Measurements from ENCODE around the gene NUP214. TPM values are rescaled to one million over a fixed set of nuclear protein-coding genes. Genes with fewer than 3 reads are reported as not detected.
"Not testable (repeated sequence)": the region's sequence is repeated elsewhere in the genome, so short reads cannot be mapped to it uniquely, and the experiment has no call there.

Gene NUP214
- total RNA-seq, 1 donor from 2014 or later: 30.5 TPM

- Histone ChIP-seq H3K36me3 (ENCODE audit: control insufficient read depth, insufficient read depth, low read length) (no peaks in the 10 kb centered on the region), H3K27me3 (ENCODE audit: control insufficient read depth, insufficient read depth, low read length) (peaks cover 2% of the 10 kb centered on the region), H3K4me3 (ENCODE audit: low read depth, low read length) (no peak overlapping the region)
- no peak for DNase-seq (ENCODE audit: low read depth)
- TF ChIP-seq, protein P1, sequence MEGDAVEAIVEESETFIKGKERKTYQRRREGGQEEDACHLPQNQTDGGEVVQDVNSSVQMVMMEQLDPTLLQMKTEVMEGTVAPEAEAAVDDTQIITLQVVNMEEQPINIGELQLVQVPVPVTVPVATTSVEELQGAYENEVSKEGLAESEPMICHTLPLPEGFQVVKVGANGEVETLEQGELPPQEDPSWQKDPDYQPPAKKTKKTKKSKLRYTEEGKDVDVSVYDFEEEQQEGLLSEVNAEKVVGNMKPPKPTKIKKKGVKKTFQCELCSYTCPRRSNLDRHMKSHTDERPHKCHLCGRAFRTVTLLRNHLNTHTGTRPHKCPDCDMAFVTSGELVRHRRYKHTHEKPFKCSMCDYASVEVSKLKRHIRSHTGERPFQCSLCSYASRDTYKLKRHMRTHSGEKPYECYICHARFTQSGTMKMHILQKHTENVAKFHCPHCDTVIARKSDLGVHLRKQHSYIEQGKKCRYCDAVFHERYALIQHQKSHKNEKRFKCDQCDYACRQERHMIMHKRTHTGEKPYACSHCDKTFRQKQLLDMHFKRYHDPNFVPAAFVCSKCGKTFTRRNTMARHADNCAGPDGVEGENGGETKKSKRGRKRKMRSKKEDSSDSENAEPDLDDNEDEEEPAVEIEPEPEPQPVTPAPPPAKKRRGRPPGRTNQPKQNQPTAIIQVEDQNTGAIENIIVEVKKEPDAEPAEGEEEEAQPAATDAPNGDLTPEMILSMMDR (IDR thresholded peaks at IDR 0.05; ENCODE audit: insufficient read depth, low read length, poor library complexity, severe bottlenecking): no peak
Measured at GRCh38 chr9:131262327-131263032, 137.1 kb downstream of the NUP214 start.

GRCh38 chr9:131263033-131263343 is 137.6 kb downstream of the NUP214 start:
- not testable (repeated sequence) for H3K4me3 ChIP-seq (ENCODE audit: low read depth, low read length); H3K36me3 ChIP-seq (ENCODE audit: control insufficient read depth, insufficient read depth, low read length); H3K27me3 ChIP-seq (ENCODE audit: control insufficient read depth, insufficient read depth, low read length); DNase-seq (ENCODE audit: low read depth)

GRCh38 chr9:131263701-131264100 is 138.3 kb downstream of the NUP214 start:
- Histone ChIP-seq H3K4me3 (ENCODE audit: low read depth, low read length) (no peak overlapping the region), H3K27me3 (ENCODE audit: control insufficient read depth, insufficient read depth, low read length) (peaks cover 2% of the 10 kb centered on the region), H3K36me3 (ENCODE audit: control insufficient read depth, insufficient read depth, low read length) (no peaks in the 10 kb centered on the region)
- DNase-seq (ENCODE audit: low read depth): no peak
- TF ChIP-seq, protein P1 (IDR thresholded peaks at IDR 0.05; ENCODE audit: insufficient read depth, low read length, poor library complexity, severe bottlenecking): no peak

GRCh38 chr9:131264231-131264630 is 138.8 kb downstream of the NUP214 start:
- Histone ChIP-seq H3K36me3 (ENCODE audit: control insufficient read depth, insufficient read depth, low read length) (no peaks in the 10 kb centered on the region), H3K4me3 (ENCODE audit: low read depth, low read length) (no peak overlapping the region), H3K27me3 (ENCODE audit: control insufficient read depth, insufficient read depth, low read length) (peaks cover 2% of the 10 kb centered on the region)
- no peak for DNase-seq (ENCODE audit: low read depth)
- TF ChIP-seq, protein P1 (IDR thresholded peaks at IDR 0.05; ENCODE audit: insufficient read depth, low read length, poor library complexity, severe bottlenecking): no peak

DNA sequence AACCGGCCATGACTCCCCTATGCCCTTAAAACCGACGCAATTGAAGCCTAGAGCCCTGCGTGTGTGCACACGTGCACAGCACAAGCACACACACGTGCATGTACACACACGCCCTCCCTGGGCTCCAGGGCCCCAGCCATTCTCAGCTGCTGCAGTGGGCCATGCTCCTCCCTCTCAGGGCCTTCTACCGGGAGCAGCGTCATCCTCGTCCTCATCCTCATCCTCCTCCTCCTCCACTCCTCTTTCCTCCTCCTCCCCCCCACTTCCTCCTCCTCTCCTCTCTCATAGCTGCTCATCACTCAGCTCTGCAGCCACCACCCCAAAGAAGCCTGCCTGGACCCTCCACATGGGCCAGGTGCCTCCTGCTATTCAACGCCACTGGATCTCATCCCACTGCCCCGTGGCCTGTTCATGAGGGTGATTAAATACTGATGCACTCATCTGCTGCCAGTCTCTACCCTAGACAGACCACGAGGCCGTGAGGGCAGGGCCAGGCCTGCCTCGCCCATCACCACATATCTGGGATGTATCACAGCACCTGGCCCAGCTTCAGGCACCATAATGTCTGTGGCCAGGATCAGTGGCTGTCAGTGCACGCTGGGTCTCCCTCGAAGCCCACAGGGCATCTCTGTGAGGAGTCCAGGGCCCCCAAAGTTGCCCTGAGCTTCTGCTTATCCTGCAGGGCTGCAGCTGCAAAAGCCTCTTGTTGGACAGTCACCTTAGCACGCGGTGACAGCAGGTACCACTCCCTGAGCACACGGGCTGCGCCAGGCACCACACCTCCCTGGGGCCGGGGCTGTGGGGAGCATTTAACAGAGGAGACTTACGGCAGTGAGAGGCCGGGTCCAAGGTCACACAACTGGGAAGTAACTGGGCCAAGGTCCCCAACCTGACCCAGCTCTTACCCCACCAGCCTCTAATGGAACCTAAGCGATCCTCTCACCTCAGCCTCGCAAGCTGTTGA is 141.2 kb downstream of the NUP214 start:
- Histone ChIP-seq H3K4me3 (ENCODE audit: low read depth, low read length) (no peak overlapping the region), H3K27me3 (ENCODE audit: control insufficient read depth, insufficient read depth, low read length) (no peaks in the 10 kb centered on the region), H3K36me3 (ENCODE audit: control insufficient read depth, insufficient read depth, low read length) (no peaks in the 10 kb centered on the region)
- TF ChIP-seq, protein P1 (IDR thresholded peaks at IDR 0.05; ENCODE audit: insufficient read depth, low read length, poor library complexity, severe bottlenecking): no peak
- no peak for DNase-seq (ENCODE audit: low read depth)

DNA sequence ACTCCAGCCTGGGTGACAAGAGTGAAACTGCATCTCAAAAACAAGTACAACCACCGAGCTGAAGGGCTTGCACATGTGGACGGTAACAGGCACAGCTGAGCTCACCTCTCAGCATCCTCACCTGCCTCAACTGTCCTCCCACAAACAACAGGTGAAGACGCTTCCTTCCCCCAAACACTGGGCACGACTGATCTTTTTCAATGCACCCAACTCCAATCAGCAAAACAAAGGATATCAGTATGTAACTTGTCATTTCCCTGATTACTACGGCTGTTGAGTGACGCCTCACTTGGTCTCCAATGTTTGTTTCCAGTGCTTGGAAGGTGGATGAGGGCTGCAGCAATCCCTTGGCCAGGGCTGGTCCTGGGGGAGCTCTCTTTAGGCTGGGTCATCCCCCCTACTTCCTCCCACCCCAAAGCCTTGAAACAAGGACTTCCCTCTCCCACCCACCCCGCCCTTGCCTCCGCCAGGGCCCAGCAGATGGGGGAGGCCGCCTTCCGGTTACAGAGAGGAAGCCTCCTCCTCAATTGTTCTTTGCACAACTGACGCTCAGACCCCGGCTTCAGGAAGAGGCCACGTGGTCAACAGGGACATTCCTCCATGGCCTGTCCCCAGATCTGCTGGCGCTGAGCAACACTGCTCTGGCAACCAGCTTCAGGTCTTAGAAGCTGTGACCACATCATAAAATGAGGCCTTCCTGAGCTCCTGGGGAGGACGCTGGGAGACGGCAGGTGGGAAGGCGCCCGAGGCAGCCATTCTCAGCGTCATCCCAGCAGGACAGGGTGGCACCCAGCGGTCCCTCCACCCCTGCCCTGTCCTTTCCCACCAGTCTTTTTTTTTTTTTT is 145.0 kb downstream of the NUP214 start:
- peaks cover 8% of the 10 kb centered on the region for H3K27me3 ChIP-seq (ENCODE audit: control insufficient read depth, insufficient read depth, low read length)
- no peak overlapping the region for H3K4me3 ChIP-seq (ENCODE audit: low read depth, low read length)
- TF ChIP-seq, protein P1 (IDR thresholded peaks at IDR 0.05; ENCODE audit: insufficient read depth, low read length, poor library complexity, severe bottlenecking): no peak
- H3K36me3 ChIP-seq (ENCODE audit: control insufficient read depth, insufficient read depth, low read length): no peaks in the 10 kb centered on the region
- DNase-seq (ENCODE audit: low read depth): no peak

DNA sequence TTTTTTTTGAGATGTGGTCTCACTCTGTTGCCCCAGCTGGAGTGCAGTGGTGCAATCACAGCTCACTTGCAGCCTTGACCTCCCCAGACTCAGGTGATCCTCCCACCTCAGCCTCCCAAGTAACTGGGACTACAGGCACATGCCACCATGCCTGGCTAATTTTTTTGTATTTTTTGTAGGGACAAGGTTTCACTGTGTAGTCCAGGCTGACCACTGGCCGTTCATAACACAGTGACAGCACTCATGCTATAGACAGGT is 145.6 kb downstream of the NUP214 start:
- peaks cover 13% of the 10 kb centered on the region for H3K27me3 ChIP-seq (ENCODE audit: control insufficient read depth, insufficient read depth, low read length)
- not testable (repeated sequence) for H3K4me3 ChIP-seq (ENCODE audit: low read depth, low read length)

More for the DNA sequence above, 145.6 kb downstream of the NUP214 start:
- DNase-seq (ENCODE audit: low read depth); H3K36me3 ChIP-seq (ENCODE audit: control insufficient read depth, insufficient read depth, low read length): not testable (repeated sequence)

Data from kidney epithelial cell (primary cell).